ENCODE results near the gene C1orf167. TPM values are rescaled to one million over a fixed set of nuclear protein-coding genes. Genes with fewer than 3 reads are reported as not detected.
A peak's percentile ranks its signal among the peaks of the same experiment; 100 is the strongest.

C1orf167 gene
- total RNA-seq, 4 donors from 2014 or later: 1.00 to 1.4 TPM; not detected in 2

DNA sequence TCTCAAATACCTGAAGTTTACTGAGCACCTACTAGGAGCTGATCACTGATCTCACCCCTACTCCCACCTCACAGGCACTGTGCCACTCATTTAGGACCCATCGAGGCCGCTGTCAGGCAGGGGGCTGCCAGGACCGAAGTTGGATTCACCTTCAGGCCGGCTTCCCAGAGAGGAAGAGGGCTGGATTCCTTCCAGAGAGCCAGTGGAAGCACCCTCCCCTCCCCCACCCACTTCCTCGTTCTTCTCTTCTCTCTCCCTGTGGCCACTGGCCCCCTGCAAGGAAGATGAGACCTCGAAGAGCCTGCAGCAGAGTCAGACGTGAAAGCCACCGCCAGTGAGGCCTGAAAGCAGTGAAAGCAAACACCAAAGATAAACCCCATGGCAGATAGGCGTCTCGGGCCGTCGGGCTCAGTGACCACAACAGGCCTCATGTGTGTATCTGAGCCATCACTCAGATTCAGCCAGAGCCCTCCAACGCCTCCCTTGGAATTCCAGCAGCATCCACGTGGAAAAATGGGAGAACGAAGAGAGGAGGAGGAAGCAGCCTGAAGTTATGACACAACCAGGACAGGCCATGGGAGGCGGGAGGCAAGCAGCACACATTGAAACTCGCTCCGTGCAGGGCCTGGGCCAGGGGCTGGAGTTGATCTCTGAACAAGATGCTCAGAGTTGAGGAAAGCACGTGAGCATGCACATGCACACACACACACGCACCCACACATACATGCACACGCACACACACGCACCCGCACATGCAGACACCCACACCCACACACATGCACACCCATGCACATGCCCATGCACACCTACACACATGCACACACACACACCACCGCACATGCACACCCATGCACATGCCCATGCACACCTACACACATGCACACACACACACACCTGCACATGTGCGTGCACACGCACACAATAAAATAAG lies 32.2 kb upstream of the C1orf167 start:
- H3K27me3 ChIP-seq: no peaks in the 10 kb centered on the region
- TF ChIP-seq POLR2A (IDR thresholded peaks at IDR 0.05): no peak
- TF ChIP-seq, protein P1, sequence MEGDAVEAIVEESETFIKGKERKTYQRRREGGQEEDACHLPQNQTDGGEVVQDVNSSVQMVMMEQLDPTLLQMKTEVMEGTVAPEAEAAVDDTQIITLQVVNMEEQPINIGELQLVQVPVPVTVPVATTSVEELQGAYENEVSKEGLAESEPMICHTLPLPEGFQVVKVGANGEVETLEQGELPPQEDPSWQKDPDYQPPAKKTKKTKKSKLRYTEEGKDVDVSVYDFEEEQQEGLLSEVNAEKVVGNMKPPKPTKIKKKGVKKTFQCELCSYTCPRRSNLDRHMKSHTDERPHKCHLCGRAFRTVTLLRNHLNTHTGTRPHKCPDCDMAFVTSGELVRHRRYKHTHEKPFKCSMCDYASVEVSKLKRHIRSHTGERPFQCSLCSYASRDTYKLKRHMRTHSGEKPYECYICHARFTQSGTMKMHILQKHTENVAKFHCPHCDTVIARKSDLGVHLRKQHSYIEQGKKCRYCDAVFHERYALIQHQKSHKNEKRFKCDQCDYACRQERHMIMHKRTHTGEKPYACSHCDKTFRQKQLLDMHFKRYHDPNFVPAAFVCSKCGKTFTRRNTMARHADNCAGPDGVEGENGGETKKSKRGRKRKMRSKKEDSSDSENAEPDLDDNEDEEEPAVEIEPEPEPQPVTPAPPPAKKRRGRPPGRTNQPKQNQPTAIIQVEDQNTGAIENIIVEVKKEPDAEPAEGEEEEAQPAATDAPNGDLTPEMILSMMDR (IDR thresholded peaks at IDR 0.05 in 4 of 5, conservative IDR thresholded peaks at IDR 0.05 in 1 of 5): no peak
- in situ Hi-C loops (cut with MboI; ENCODE audit: low sequenced_read_pairs in 4 of 4) (loop anchor here in 1 of 4 donors (10.0 kb wide), 1 partner anchor 55 kb away; no protein-coding TSS in a partner anchor), intact Hi-C loops (cut with DNase I; ENCODE audit: low total_unique reads) (loop anchor here (5.0 kb wide), 1 partner anchor 47 kb away; the partner anchor contains the start of gene MAD2L2)
- DNase-seq (peak in 1 of 2 donors; percentile 43), ATAC-seq (no peak)
- H3K9me3 ChIP-seq: no peaks in the 10 kb centered on the region
- peaks cover 12 to 17% of the 10 kb centered on the region in 2 donors for H3K4me1 ChIP-seq
- H3K27ac ChIP-seq: peak overlapping the region in 1 of 4 donors; percentile 38
- no peak overlapping the region for H3K4me3 ChIP-seq
- no peaks in the 10 kb centered on the region for H3K36me3 ChIP-seq

DNA sequence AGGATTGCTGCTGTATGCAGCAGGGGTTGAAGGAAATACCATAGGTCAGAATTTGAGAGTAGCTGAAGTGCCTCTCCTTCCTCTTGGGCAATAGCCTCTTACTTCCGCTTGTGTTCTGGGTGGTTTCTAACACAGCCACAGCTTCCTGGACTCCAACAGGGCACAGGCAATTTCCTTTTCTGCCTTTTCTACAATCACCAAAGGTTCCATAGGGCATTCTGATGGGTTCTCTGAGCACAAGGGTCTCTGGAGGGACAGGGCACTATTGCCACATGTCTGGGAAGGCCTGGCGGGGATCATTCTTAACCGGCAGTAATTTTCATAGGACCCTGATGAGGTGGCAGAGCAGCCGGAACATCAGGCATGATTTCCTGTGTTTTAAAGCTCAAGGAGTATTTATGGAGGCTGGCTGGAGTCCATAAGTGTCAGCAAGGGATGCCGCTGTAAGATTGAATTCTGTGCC lies 31.5 kb upstream of the C1orf167 start:
- intact Hi-C loops (cut with DNase I; ENCODE audit: low total_unique reads) (loop anchor here (5.0 kb wide), 1 partner anchor 48 kb away; the partner anchor contains the start of gene MAD2L2), in situ Hi-C loops (cut with MboI; ENCODE audit: low sequenced_read_pairs in 4 of 4) (loop anchor here in 1 of 4 donors (10.0 kb wide), 1 partner anchor 54 kb away; no protein-coding TSS in a partner anchor)
- Histone ChIP-seq H3K27me3 (no peaks in the 10 kb centered on the region), H3K36me3 (no peaks in the 10 kb centered on the region), H3K9me3 (no peaks in the 10 kb centered on the region), H3K4me3 (peak overlapping the region in 1 of 4 donors; percentile 59), H3K4me1 (peaks cover 15 to 18% of the 10 kb centered on the region in 2 donors), H3K27ac (peak overlapping the region; percentile 10 to 91 (median 82))
- TF ChIP-seq, protein P1 (IDR thresholded peaks at IDR 0.05 in 4 of 5, conservative IDR thresholded peaks at IDR 0.05 in 1 of 5): no peak
- TF ChIP-seq POLR2A (IDR thresholded peaks at IDR 0.05): no peak
- DNase-seq (no peak), ATAC-seq (no peak)

DNA sequence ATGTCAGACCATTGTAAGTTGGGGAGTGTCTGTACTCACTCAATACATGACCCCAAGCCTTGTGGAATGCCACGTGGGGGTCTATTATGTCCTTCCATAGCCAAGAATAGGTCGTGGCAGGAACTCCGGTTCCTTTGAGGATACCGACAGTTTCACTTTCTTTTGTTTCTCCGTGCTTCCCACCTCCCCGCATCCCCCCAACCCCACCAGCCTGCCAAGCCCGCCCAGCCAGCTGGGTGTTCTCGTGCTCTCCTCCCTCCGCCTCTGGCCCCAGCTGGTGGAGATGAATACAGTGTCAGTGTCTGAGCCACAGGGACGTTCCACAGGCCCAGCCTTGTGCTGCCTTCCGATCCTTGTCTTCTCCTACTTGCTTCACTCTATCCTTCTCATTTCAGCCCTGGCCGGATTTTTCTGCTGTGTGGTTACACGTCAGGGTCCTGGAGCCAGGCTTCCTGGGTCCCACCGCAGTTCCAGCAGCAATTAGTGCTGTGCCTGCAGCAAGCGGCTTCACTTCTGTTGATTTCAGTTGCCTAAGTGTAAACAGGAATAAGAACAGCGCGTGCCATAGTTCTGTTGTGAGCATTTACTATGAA lies 30.2 kb upstream of the C1orf167 start:
- peak; percentile 31 to 90 for DNase-seq
- peak overlapping the region; percentile 57 to 91 (median 82) for H3K27ac ChIP-seq
- H3K27me3 ChIP-seq: no peaks in the 10 kb centered on the region
- H3K4me3 ChIP-seq: peak overlapping the region in 3 of 4 donors; percentile 40 to 59 (median 51)
- intact Hi-C loops (cut with DNase I; ENCODE audit: low total_unique reads) (loop anchor here (5.0 kb wide), 1 partner anchor 49 kb away; the partner anchor contains the start of gene MAD2L2), in situ Hi-C loops (cut with MboI; ENCODE audit: low sequenced_read_pairs in 4 of 4) (loop anchor here in 1 of 4 donors (10.0 kb wide), 1 partner anchor 53 kb away; no protein-coding TSS in a partner anchor)
- peak; percentile 37 to 72 for ATAC-seq
- no peaks in the 10 kb centered on the region for H3K36me3 ChIP-seq
- TF ChIP-seq, protein P1 (IDR thresholded peaks at IDR 0.05 in 4 of 5, conservative IDR thresholded peaks at IDR 0.05 in 1 of 5): no peak
- no peak for TF ChIP-seq POLR2A (IDR thresholded peaks at IDR 0.05)
- H3K9me3 ChIP-seq: no peaks in the 10 kb centered on the region
- H3K4me1 ChIP-seq: peaks cover 19 to 22% of the 10 kb centered on the region in 2 donors

DNA sequence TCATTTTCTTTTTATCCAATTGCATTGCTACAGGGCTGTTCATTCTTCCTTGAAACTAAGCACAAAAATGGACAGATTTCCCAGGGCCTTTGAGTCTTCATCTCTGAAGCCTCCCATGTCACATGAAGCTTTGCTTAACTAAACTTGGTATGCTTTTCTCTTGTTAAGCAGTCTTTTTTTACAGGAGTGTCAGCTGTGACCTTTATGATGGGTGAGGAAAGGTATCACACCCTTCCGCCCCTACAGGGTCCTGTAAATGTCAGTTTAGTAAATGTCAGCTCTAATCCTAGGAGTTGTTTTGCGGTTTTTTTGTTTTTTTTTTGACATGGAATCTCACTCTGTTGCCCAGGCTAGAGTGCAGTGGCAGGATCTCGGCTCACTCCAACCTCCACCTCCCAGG lies 28.7 kb upstream of the C1orf167 start:
- Histone ChIP-seq H3K27me3 (no peaks in the 10 kb centered on the region), H3K36me3 (no peaks in the 10 kb centered on the region), H3K4me1 (peaks cover 32 to 35% of the 10 kb centered on the region in 2 donors), H3K4me3 (no peak overlapping the region), H3K9me3 (no peaks in the 10 kb centered on the region), H3K27ac (peak overlapping the region in 1 of 4 donors; percentile 84)
- intact Hi-C loops (cut with DNase I; ENCODE audit: low total_unique reads) (loop anchor here (5.0 kb wide), 1 partner anchor 51 kb away; the partner anchor contains the start of gene MAD2L2), in situ Hi-C loops (cut with MboI; ENCODE audit: low sequenced_read_pairs in 4 of 4) (loop anchor here in 1 of 4 donors (10.0 kb wide), 1 partner anchor 51 kb away; no protein-coding TSS in a partner anchor)
- TF ChIP-seq, protein P1 (IDR thresholded peaks at IDR 0.05 in 4 of 5, conservative IDR thresholded peaks at IDR 0.05 in 1 of 5): no peak
- TF ChIP-seq POLR2A (IDR thresholded peaks at IDR 0.05): no peak
- no peak for ATAC-seq
- DNase-seq: no peak

All from gastrocnemius medialis (tissue), 4 donors.